Glutamatergic neuron (in vitro differentiated cells): ENCODE measurements around the gene NEB. TPM values are rescaled to one million over a fixed set of nuclear protein-coding genes. Genes with fewer than 3 reads are reported as not detected.

Experiments used
- DNase-seq: peaks from one replicate; pipeline ENCODE4 v3.0.0; 2022
- H3K27ac Mint-ChIP-seq: one replicate; pipeline ENCODE4 v1.8.0; 2020; ENCODE audit warnings: mild to moderate bottlenecking, mixed read lengths, inconsistent platforms; ENCODE audit not compliant: unreplicated experiment
- H3K27me3 Mint-ChIP-seq: one replicate; pipeline ENCODE4 v1.8.0; 2020; ENCODE audit warnings: mild to moderate bottlenecking, moderate library complexity, mixed read lengths, inconsistent platforms; ENCODE audit not compliant: unreplicated experiment
- H3K36me3 Mint-ChIP-seq: one replicate; pipeline ENCODE4 v1.8.0; 2020; ENCODE audit warnings: mild to moderate bottlenecking, mixed read lengths, inconsistent platforms; ENCODE audit not compliant: unreplicated experiment
- H3K4me1 Mint-ChIP-seq: one replicate; pipeline ENCODE4 v1.8.0; 2020; ENCODE audit warnings: mild to moderate bottlenecking, low read depth, mixed read lengths, inconsistent platforms; ENCODE audit not compliant: unreplicated experiment
- H3K4me3 Mint-ChIP-seq: one replicate; pipeline ENCODE4 v1.8.0; 2020; ENCODE audit warnings: mild to moderate bottlenecking, mixed read lengths, inconsistent platforms; ENCODE audit not compliant: unreplicated experiment
- H3K9me3 Mint-ChIP-seq: one replicate; pipeline ENCODE4 v1.8.0; 2020; ENCODE audit warnings: mild to moderate bottlenecking, moderate library complexity, mixed read lengths, inconsistent platforms; ENCODE audit not compliant: unreplicated experiment
- CTCF ChIP-seq: fragments of 200-600 bp; sonication (generic); IDR thresholded peaks from one replicate; pipeline ENCODE4 v1.5.0; 2021; ENCODE audit not compliant: partially characterized antibody, unreplicated experiment
- total RNA-seq: library from RNA; stranded (reverse); fragmentation: NEBNext Ultra II Directional; extraction: Animal tissue kit (Norgen Biotek cat#: 25700); gene quantifications from one replicate; pipeline ENCODE4 v1.2.1, GENCODE V29; 2021; ENCODE audit not compliant: unreplicated experiment

NEB gene
- total RNA-seq, 1 donor from 2014 or later: 0.59 TPM

GRCh38 chr2:151526572-151527090 is 207.6 kb downstream of the NEB start:
- H3K27ac Mint-ChIP-seq: no peak overlapping the region

GRCh38 chr2:151525821-151526373 is 208.4 kb downstream of the NEB start:
- H3K36me3 Mint-ChIP-seq: no peaks in the 10 kb centered on the region
- no peak overlapping the region for H3K4me3 Mint-ChIP-seq
- H3K4me1 Mint-ChIP-seq: no peaks in the 10 kb centered on the region
- no peak overlapping the region for H3K27ac Mint-ChIP-seq
- DNase-seq: no peak
- H3K9me3 Mint-ChIP-seq: no peaks in the 10 kb centered on the region
- TF ChIP-seq CTCF: no peak
- H3K27me3 Mint-ChIP-seq: no peaks in the 10 kb centered on the region

More at GRCh38 chr2:151526572-151527090, 207.6 kb downstream of the NEB start:
- no peak for DNase-seq
- H3K4me1 Mint-ChIP-seq: no peaks in the 10 kb centered on the region
- H3K36me3 Mint-ChIP-seq: no peaks in the 10 kb centered on the region
- no peak for TF ChIP-seq CTCF
- H3K27me3 Mint-ChIP-seq: no peaks in the 10 kb centered on the region
- no peak overlapping the region for H3K4me3 Mint-ChIP-seq
- H3K9me3 Mint-ChIP-seq: no peaks in the 10 kb centered on the region

DNA sequence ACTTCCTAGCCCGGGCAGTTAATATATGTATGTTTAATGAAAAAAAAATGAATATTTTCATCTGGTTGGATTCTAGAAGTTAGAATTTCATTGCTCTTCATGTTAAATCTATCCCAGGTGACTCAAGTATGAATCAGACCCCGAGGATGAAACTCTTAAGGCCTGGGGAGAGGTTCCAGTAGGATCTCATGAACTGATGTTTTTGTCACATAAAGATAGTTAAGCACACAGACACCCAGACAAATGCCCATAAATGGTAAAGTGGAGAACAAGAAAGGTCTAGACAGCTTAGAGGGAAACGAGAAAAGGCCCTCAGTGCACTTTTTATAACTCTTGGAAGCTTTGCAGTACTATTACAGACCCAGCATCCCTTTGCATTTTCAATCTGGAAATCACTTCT is 210.4 kb downstream of the NEB start:
- Mint-ChIP-seq H3K4me3 (no peak overlapping the region), H3K36me3 (no peaks in the 10 kb centered on the region), H3K27me3 (no peaks in the 10 kb centered on the region), H3K4me1 (no peaks in the 10 kb centered on the region), H3K27ac (no peak overlapping the region), H3K9me3 (no peaks in the 10 kb centered on the region)
- no peak for TF ChIP-seq CTCF
- DNase-seq: no peak

GRCh38 chr2:151522556-151522955 is 211.7 kb downstream of the NEB start:
- Mint-ChIP-seq H3K27me3 (no peaks in the 10 kb centered on the region), H3K4me1 (no peaks in the 10 kb centered on the region), H3K4me3 (no peak overlapping the region), H3K27ac (no peak overlapping the region), H3K36me3 (no peaks in the 10 kb centered on the region), H3K9me3 (no peaks in the 10 kb centered on the region)
- no peak for TF ChIP-seq CTCF
- no peak for DNase-seq

GRCh38 chr2:151520976-151521375 is 213.3 kb downstream of the NEB start:
- H3K36me3 Mint-ChIP-seq: no peaks in the 10 kb centered on the region
- no peaks in the 10 kb centered on the region for H3K9me3 Mint-ChIP-seq
- no peak overlapping the region for H3K4me3 Mint-ChIP-seq
- H3K27me3 Mint-ChIP-seq: no peaks in the 10 kb centered on the region
- no peak for TF ChIP-seq CTCF
- no peaks in the 10 kb centered on the region for H3K4me1 Mint-ChIP-seq
- no peak for DNase-seq
- H3K27ac Mint-ChIP-seq: no peak overlapping the region
